NCI-H2227 treated with DMSO at 0.1 percent for 48 hours (cell line): ENCODE data around the gene CRLF2.
"Not testable (repeated sequence)": the region's sequence is repeated elsewhere in the genome, so short reads cannot be mapped to it uniquely, and the experiment has no call there.

Source experiments
- DNase-seq: peaks from one replicate; lab custom pipeline; 2025; lab: John Stamatoyannopoulos, UW

CRLF2 gene, protein sequence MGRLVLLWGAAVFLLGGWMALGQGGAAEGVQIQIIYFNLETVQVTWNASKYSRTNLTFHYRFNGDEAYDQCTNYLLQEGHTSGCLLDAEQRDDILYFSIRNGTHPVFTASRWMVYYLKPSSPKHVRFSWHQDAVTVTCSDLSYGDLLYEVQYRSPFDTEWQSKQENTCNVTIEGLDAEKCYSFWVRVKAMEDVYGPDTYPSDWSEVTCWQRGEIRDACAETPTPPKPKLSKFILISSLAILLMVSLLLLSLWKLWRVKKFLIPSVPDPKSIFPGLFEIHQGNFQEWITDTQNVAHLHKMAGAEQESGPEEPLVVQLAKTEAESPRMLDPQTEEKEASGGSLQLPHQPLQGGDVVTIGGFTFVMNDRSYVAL

GRCh38 chrX:1212532-1212931, at the start of gene CRLF2:
CRLF2 (minus strand) TSS chrX:1212649; CDS start chrX:1212634, 15 bp downstream.
- no peak for DNase-seq

DNA sequence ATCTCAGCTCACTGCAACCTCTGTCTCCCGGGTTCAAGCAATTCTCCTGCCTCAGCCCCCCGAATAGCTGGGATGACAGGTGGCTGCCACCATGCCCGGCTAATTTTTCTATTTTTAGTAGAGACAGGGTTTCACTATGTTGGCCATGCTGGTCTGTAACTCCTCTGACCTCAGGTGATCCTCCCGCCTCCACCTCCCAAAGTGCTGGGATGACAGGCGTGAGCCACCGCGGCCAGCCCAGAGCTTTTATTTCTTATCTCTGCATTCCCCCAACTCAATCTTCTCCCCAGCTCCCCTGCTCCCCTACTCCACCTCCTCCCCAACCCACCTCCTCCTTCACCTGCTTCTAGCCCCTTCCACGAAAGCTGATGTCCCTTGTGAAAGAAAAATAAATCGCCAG, 49.3 kb upstream of the CRLF2 start:
- not testable (repeated sequence) for DNase-seq

DNA sequence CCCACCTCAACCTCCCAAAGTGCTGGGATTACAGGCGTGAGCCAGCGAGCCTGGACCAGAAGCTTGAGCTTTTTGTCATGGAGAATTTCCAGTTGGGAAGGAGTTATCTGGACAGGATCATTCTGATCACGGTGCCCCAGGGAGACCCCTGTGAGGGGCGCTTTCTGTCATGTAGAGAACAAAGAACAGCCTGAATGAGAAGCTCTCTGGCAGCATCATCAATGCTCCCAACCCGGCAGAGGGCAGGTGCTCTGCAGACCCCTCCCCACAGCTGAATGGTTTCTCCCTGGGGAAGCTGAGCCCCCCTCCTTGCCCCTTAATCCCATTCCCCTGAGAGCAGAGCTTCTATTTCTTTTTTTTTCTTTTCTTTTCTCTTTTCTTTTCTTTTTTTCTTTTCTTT, 48.8 kb upstream of the CRLF2 start:
- no peak for DNase-seq

GRCh38 chrX:1252861-1253260, 40.4 kb upstream of the CRLF2 start:
- DNase-seq = no peak

GRCh38 chrX:1249101-1249887, 36.8 kb upstream of the CRLF2 start:
- DNase-seq = no peak

GRCh38 chrX:1248331-1249061, 36.0 kb upstream of the CRLF2 start:
- DNase-seq = no peak

GRCh38 chrX:1246816-1247215, 34.4 kb upstream of the CRLF2 start:
- peak; percentile 21 for DNase-seq

DNA sequence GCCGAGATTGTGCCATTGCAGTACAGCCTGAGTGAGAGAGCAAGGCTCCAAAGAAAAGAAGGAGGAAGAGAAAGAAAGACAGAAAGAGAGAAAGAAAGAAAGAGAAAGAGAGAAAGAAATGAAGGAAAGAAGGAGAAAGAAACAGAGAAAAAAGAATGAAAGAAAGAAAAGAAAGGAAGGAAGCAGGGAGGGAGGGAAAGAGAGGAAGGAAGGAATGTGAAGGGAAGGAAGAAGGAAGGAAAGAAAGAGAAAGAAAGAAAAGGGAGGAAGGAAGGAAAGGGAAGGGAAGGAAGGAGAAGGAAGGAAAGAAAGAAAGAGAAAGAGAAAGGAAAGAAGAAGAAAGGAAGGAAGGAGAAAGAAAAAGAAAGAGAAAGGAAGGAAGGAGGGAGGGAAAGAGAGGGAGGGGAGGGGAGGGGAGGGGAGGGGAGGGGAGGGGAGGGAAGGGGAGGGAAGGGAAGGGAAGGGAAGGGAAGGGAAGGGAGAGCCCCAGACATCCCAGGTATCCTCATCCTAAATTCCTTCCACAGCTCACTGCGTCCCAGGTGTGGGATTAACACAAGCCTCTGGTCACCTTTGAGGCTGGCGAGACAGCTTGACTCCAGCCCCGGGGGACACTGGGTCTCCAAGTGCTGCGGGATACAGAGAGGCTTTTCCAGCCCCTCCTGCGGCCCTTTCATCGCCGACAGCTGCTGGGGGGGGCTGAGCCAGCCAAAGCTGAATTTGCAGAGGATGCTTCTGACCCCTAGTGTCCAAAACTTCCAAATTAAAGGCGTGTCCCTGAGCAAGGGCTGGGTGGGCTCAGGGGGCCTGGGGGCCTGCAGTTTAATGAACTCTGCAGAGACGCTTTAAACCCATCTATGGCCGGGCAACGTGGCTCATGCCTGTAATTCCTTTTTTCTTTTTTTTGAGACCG, 32.0 kb upstream of the CRLF2 start:
- no peak for DNase-seq

GRCh38 chrX:1242891-1243402, 30.5 kb upstream of the CRLF2 start:
- DNase-seq = no peak

DNA sequence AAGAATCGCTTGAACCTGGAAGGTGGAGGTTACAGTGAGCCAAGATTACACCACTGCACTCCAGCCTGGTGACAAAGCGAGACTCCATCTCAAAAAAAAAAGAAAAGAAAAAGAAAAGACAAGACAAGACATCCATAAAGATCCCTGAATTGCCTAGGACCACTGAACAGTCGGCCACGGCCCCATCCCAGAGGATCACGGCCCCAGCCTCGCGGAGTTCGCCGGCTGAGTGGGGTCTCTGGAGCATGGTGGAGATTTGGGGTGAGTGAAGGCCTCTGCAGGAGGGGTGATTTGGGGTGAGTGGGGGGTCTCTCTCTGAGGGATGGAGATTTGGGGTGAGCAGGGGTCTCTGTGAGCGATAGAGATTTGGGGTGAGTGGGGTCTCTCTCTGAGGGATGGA, 28.1 kb upstream of the CRLF2 start:
- DNase-seq = not testable (repeated sequence)

DNA sequence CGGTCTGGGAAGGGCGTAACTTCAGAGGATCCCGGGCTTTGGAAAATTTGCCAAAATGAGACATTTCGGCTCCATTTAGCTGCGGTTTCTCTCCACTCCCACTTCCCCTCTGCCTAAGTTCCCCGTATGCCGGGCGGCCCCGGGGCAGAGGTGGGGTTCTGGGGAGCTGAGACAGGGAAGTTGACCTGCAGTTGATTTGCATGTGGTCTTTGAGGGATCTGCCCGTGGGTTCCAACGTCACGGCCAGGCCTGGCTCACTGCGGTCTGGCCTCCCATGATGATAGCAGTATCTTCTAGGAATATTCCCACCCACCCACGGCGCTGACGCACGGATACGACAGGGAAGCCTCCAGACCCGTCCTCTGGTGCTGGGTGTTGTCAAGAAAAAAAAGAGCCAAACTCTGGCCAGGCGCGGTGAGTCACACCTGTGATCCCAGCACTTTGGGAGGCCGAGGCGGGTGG, 27.3 kb upstream of the CRLF2 start:
- DNase-seq = no peak

DNA sequence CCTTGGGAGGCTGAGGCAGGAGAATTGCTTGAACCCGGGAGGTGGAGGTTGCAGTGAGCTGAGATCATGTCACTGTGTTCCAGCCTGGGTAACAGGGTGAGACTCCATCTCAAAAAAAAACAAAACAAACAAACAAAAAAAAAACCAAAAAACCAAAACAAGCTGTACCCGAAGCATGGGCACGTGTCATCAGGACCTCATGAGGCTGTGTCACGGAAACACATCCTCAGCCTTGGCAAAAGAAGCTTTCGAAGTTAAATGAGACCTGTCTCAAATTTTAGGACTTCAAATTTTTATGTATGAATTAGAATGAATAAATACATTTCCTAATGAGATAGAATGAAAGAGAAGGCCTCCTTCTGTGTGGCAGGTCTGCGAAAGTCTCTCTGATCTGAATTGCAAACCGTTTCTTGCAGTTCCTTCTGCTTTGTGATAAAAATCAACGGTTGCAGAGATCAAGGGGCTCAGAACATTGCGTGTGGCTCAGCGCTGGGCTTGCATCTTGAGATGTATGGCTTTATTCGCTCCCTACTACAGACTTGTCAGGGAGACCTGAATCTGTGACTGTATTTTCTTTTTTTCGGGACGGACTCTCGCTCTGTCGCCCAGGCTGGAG, 19.5 kb upstream of the CRLF2 start:
- DNase-seq = no peak

DNA sequence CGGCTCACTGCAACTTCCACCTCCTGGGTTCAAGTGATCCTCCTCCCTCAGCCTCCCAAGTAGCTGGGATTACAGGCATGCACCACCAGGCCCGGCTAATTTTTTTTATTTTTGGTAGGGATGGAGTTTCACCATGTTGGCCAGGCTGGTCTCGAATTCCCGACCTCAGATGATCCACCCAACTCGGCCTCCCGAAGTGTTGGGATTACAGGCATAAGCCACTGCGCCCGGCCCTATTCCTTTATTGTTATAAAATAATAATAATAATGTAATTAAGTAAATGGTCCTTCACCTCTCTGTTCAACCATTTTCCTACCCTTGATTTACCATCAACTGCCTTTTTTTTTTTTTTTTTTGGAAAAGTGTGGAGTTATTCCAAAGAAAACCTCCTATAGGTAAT, 15.7 kb upstream of the CRLF2 start:
- not testable (repeated sequence) for DNase-seq

- no peak for DNase-seq
These were observed 13.8 kb upstream of the CRLF2 start for GRCh38 chrX:1226249-1226648.

DNA sequence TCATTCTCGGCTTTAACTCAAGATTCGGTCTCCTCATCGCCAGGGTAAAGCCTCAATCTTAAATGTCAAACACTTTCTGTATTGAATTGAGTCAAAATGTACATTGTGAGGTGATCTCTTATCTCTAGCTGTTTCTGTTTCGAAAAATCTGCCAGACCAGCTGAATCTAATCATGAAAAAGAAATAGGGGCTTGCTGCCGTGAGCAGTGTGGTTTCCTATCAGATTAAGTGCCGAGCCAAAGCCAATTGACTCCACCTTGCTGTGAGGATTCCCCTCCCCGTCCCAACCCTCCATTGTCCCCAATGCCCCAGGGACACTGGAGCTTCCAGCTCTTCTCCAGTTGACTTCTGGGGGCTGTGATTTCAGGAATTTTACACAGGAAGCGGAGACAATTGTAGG, 12.5 kb upstream of the CRLF2 start:
- DNase-seq = no peak

DNA sequence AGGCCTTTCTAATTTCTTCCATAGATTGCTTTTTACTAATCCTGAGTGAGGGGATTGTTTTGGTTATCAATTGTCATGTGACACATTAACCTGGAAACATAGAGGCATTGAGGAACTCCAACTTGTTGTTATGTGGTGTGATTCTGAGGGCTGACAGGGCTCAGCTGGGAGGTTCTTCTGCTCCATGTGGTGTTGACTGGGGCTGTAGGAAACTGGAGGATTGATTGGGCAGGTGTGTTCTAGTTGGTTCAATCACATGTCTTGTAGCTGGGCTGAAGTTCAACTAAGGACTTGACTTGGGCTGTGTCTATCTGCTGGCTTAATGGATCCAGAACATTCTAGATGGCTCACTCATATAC, 10.8 kb upstream of the CRLF2 start:
- no peak for DNase-seq

DNA sequence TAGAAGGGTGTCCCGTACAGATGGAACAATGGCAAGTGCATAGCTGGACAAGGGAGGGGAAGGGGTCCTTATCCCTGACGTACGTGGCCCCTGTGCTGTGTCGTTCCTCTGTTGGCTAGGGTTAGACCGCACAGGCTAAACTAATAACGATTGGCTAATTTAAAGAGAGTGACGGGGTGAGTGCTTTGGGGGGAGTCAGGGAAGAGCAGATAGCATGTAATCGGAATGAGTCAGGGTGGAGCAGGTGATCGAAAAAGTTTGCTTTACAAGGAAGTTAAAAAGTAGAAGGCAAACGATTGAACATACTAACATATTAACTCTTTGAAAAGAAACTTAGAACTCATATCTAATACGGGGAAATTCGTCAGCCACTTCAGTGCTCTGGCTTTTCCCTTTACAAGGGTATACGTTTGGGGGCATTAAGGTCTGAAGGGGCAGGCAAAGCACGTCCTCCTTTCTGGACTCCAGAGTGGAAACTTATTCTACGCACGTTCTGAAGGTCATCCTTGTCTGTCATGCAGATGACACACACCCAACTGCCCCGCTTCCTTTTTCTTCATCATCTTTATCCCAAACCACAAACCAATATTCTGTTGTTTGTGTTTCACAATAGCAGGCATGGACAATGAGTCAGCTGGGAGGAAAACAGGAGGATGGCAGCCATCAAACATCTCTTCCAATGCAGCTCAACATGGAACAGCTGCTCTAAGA, 10.2 kb upstream of the CRLF2 start:
- no peak for DNase-seq

DNA sequence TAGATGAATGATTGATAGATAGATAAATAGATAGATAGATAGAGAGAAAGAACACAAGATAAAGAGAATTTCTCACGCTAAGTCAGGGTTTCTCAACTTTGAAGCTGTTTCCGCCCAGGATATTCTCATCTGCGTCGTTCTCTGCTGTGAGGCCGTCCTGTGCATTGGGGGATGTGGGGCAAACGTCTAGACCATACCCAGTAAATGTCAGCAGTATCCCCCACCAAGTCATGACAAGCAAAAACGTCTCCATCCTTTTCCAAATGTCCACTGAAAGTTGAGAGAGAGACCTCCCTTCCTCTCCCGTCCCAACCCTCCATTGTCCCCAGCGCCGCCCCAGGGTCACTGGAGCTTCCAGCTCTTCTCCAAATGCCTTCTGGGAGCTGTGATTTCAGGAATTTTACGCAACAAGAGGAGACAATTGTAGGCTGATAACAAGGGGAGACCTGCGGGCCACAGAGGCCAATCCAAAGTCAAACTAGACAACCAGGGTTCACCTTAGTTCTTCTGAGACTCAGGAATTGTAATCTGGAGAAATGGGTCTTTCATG, 8.9 kb upstream of the CRLF2 start:
- no peak for DNase-seq

- no peak for DNase-seq
These were observed 5.8 kb upstream of the CRLF2 start for GRCh38 chrX:1218286-1218685.
